Lower lobe of right lung (tissue), 2 donors: ENCODE measurements around the gene USP9Y. TPM values are rescaled to one million over a fixed set of nuclear protein-coding genes. Genes with fewer than 3 reads are reported as not detected.

Experiments
- ATAC-seq, 2 donors: fragments of 200-7000 bp; cut with Tn5 transposase; one replicate each; pipeline ENCODE4 v1.9.1; 2020 to 2022; ENCODE audit warnings: mild to moderate bottlenecking in 2 of 2, moderate library complexity in 2 of 2
- DNase-seq: peaks from one replicate; pipeline ENCODE4 v3.0.0-alpha.2; 2020
- H3K27ac ChIP-seq: fragments of 200-600 bp; one replicate; pipeline ENCODE4 v1.8.0; 2022
- H3K27me3 ChIP-seq: fragments of 200-600 bp; one replicate; pipeline ENCODE4 v1.8.0; 2022; ENCODE audit warnings: low read depth
- H3K36me3 ChIP-seq: fragments of 200-600 bp; one replicate; pipeline ENCODE4 v1.8.0; 2022; ENCODE audit warnings: mild to moderate bottlenecking
- H3K4me1 ChIP-seq: fragments of 200-600 bp; one replicate; pipeline ENCODE4 v1.8.0; 2022
- H3K4me3 ChIP-seq: fragments of 200-600 bp; one replicate; pipeline ENCODE4 v1.8.0; 2022; ENCODE audit warnings: mild to moderate bottlenecking
- H3K9me3 ChIP-seq: fragments of 200-600 bp; one replicate; pipeline ENCODE4 v1.8.0; 2022
- CTCF ChIP-seq: fragments of 200-600 bp; IDR thresholded peaks from one replicate; pipeline ENCODE4 v1.8.0; 2022; ENCODE audit warnings: antibody characterized with exemption, mild to moderate bottlenecking
- intact Hi-C: fragments of 100-400 bp; cut with DNase I; formaldehyde crosslinking; loops from one replicate; pipeline ENCODE4 v1.11.0; 2022
- total RNA-seq: library from RNA; stranded (reverse); fragmentation: NEBNext Ultra II Directional; extraction: Animal tissue kit (Norgen Biotek cat#: 25700); gene quantifications from one replicate; pipeline ENCODE4 v1.2.1, GENCODE V29; 2021
- donor health status: DM: no; HTN: yes; CAD: no; lungs with severe emphysema.

Gene USP9Y
- total RNA-seq, 1 donor from 2014 or later = 17.7 TPM

DNA sequence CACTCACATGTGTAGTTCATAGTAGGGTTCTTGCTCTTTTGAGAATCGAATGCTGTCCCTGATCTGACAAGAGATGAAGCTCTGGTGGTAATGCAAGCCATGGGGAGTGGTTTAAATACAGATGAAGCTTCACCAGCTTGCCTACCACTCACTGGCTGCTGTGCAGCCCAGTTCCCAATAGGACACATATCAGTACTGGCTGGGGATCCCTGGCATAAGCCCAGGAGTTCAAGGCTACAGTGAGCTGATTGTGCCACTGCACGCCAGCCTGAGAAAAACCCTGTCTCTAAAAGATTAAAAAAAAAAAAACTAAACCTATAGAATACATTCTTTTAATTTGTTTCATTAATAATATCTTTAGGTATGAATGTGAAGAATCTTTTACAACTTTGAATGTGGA lies 136.5 kb downstream of the USP9Y start:
- ATAC-seq (no peak), DNase-seq (no peak)
- no peaks in the 10 kb centered on the region for H3K4me1 ChIP-seq
- intact Hi-C loops = no loop called here
- H3K27me3 ChIP-seq = no peaks in the 10 kb centered on the region
- H3K27ac ChIP-seq = no peak overlapping the region
- H3K36me3 ChIP-seq = peaks cover 15% of the 10 kb centered on the region
- H3K4me3 ChIP-seq = no peak overlapping the region
- no peak for TF ChIP-seq CTCF
- H3K9me3 ChIP-seq = no peaks in the 10 kb centered on the region

DNA sequence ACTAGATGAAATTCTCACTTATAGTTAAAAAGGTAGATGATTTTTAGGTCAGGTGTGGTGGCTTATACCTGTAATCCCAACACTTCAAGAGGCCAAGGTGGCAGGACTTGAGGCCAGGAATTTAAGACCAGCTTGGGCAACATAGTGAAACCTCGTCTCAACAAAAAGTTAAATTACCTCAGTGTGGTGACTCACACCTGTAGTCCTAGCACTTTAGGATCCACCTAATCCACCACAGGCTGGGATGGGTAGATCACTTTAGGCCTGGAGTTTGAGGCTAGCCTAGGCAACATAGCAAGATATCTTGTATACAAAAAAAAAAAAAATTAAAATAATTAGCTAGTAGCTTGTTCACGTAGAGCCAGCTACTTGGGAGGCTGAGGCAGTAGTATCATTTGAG lies 140.3 kb downstream of the USP9Y start:
- H3K9me3 ChIP-seq = no peaks in the 10 kb centered on the region
- DNase-seq (no peak), ATAC-seq (no peak)
- no peak overlapping the region for H3K27ac ChIP-seq
- no peak for TF ChIP-seq CTCF
- H3K4me3 ChIP-seq = no peak overlapping the region
- peaks cover 19% of the 10 kb centered on the region for H3K36me3 ChIP-seq
- intact Hi-C loops = no loop called here
- no peaks in the 10 kb centered on the region for H3K27me3 ChIP-seq
- no peaks in the 10 kb centered on the region for H3K4me1 ChIP-seq

GRCh38 chrY:12846793-12847192 lies 145.8 kb downstream of the USP9Y start:
- Histone ChIP-seq H3K4me1 (no peaks in the 10 kb centered on the region), H3K27ac (no peak overlapping the region), H3K9me3 (no peaks in the 10 kb centered on the region), H3K36me3 (peaks cover 27% of the 10 kb centered on the region), H3K27me3 (no peaks in the 10 kb centered on the region), H3K4me3 (no peak overlapping the region)
- ATAC-seq (no peak), DNase-seq (no peak)
- intact Hi-C loops = no loop called here
- no peak for TF ChIP-seq CTCF

GRCh38 chrY:12855791-12856275 lies 154.8 kb downstream of the USP9Y start:
- Histone ChIP-seq H3K4me1 (no peaks in the 10 kb centered on the region), H3K36me3 (peaks cover 44% of the 10 kb centered on the region), H3K9me3 (no peaks in the 10 kb centered on the region), H3K27ac (no peak overlapping the region), H3K4me3 (no peak overlapping the region), H3K27me3 (no peaks in the 10 kb centered on the region)
- intact Hi-C loops = no loop called here
- ATAC-seq = no peak
- no peak for TF ChIP-seq CTCF
- DNase-seq = no peak

- TF ChIP-seq CTCF = no peak
- Histone ChIP-seq H3K27me3 (no peaks in the 10 kb centered on the region), H3K4me1 (no peaks in the 10 kb centered on the region), H3K27ac (no peak overlapping the region), H3K9me3 (no peaks in the 10 kb centered on the region), H3K36me3 (no peaks in the 10 kb centered on the region), H3K4me3 (no peak overlapping the region)
- intact Hi-C loops = no loop called here
- DNase-seq = no peak
- ATAC-seq = no peak
Measured at GRCh38 chrY:12867960-12868359, 166.9 kb downstream of the USP9Y start.

- Histone ChIP-seq H3K4me1 (no peaks in the 10 kb centered on the region), H3K36me3 (no peaks in the 10 kb centered on the region), H3K9me3 (no peaks in the 10 kb centered on the region), H3K27me3 (no peaks in the 10 kb centered on the region), H3K27ac (no peak overlapping the region), H3K4me3 (no peak overlapping the region)
- ATAC-seq (no peak), DNase-seq (no peak)
- no peak for TF ChIP-seq CTCF
- intact Hi-C loops = no loop called here
Measured at GRCh38 chrY:12896973-12897372, 195.9 kb downstream of the USP9Y start.
